ENCODE measurements around the gene PRTFDC1. TPM values are rescaled to one million over a fixed set of nuclear protein-coding genes. Genes with fewer than 3 reads are reported as not detected.
A peak's percentile ranks its signal among the peaks of the same experiment; 100 is the strongest.
"Not testable (repeated sequence)": the region's sequence is repeated elsewhere in the genome, so short reads cannot be mapped to it uniquely, and the experiment has no call there.

The PRTFDC1 gene
- total RNA-seq, 2 experiments from 2014 or later: 1.4 to 1.7 TPM

- ChIA-PET CTCF (no interaction called here), POLR2A (no interaction called here)
- Mint-ChIP-seq H3K36me3 (ENCODE audit: low read depth) (no peaks in the 10 kb centered on the region), H3K4me3 (no peak overlapping the region), H3K4me1 (no peaks in the 10 kb centered on the region), H3K27ac (no peak overlapping the region), H3K9me3 (no peaks in the 10 kb centered on the region), H3K27me3 (no peaks in the 10 kb centered on the region)
- no peak for DNase-seq
Measured at GRCh38 chr10:24938076-24938475, 14.3 kb downstream of the PRTFDC1 start.

GRCh38 chr10:24935504-24936292 lies 16.7 kb downstream of the PRTFDC1 start:
- H3K9me3 Mint-ChIP-seq: no peaks in the 10 kb centered on the region
- no peaks in the 10 kb centered on the region for H3K36me3 Mint-ChIP-seq (ENCODE audit: low read depth)
- no peaks in the 10 kb centered on the region for H3K27me3 Mint-ChIP-seq
- no peak overlapping the region for H3K4me3 Mint-ChIP-seq
- CTCF ChIA-PET: no interaction called here
- DNase-seq: no peak
- POLR2A ChIA-PET: interaction anchor here (0.5 kb wide), 1 partner anchor 14 kb away, joined by 3 read pairs; no protein-coding TSS in a partner anchor
- no peaks in the 10 kb centered on the region for H3K4me1 Mint-ChIP-seq
- H3K27ac Mint-ChIP-seq: no peak overlapping the region

- no peaks in the 10 kb centered on the region for H3K9me3 Mint-ChIP-seq
- H3K4me3 Mint-ChIP-seq: no peak overlapping the region
- H3K27me3 Mint-ChIP-seq: no peaks in the 10 kb centered on the region
- POLR2A ChIA-PET: no interaction called here
- H3K4me1 Mint-ChIP-seq: peaks cover 2% of the 10 kb centered on the region
- no peak overlapping the region for H3K27ac Mint-ChIP-seq
- DNase-seq: no peak
- CTCF ChIA-PET: no interaction called here
- no peaks in the 10 kb centered on the region for H3K36me3 Mint-ChIP-seq (ENCODE audit: low read depth)
Measured at GRCh38 chr10:24931236-24931635, 21.2 kb downstream of the PRTFDC1 start.

- no peak overlapping the region for H3K27ac Mint-ChIP-seq
- DNase-seq: no peak
- H3K9me3 Mint-ChIP-seq: peaks cover 4% of the 10 kb centered on the region
- H3K36me3 Mint-ChIP-seq (ENCODE audit: low read depth): no peaks in the 10 kb centered on the region
- POLR2A ChIA-PET: no interaction called here
- no peak overlapping the region for H3K4me3 Mint-ChIP-seq
- no peaks in the 10 kb centered on the region for H3K27me3 Mint-ChIP-seq
- peaks cover 2% of the 10 kb centered on the region for H3K4me1 Mint-ChIP-seq
- CTCF ChIA-PET: interaction anchor here (1.1 to 1.5 kb wide), 2 partner anchors 30 to 46 kb away, joined by 3 to 4 read pairs; no protein-coding TSS in a partner anchor
Measured at GRCh38 chr10:24930427-24930826, 22.0 kb downstream of the PRTFDC1 start.

- Mint-ChIP-seq H3K4me1 (peaks cover 2% of the 10 kb centered on the region), H3K27ac (no peak overlapping the region), H3K4me3 (no peak overlapping the region), H3K9me3 (peaks cover 4% of the 10 kb centered on the region), H3K27me3 (no peaks in the 10 kb centered on the region), H3K36me3 (ENCODE audit: low read depth) (no peaks in the 10 kb centered on the region)
- CTCF ChIA-PET: interaction anchor here (1.1 to 1.5 kb wide), 2 partner anchors 30 to 46 kb away, joined by 3 to 4 read pairs; no protein-coding TSS in a partner anchor
- POLR2A ChIA-PET: no interaction called here
- no peak for DNase-seq
Measured at GRCh38 chr10:24929904-24930303, 22.5 kb downstream of the PRTFDC1 start.

- POLR2A ChIA-PET: no interaction called here
- no peak overlapping the region for H3K4me3 Mint-ChIP-seq
- H3K27ac Mint-ChIP-seq: no peak overlapping the region
- peaks cover 10% of the 10 kb centered on the region for H3K9me3 Mint-ChIP-seq
- CTCF ChIA-PET: interaction anchor here (0.6 to 1.5 kb wide), 2 partner anchors 29 to 307 kb away, joined by 3 to 4 read pairs; no protein-coding TSS in a partner anchor
- peaks cover 2% of the 10 kb centered on the region for H3K4me1 Mint-ChIP-seq
- DNase-seq: no peak
- peaks cover 7% of the 10 kb centered on the region for H3K36me3 Mint-ChIP-seq (ENCODE audit: low read depth)
- H3K27me3 Mint-ChIP-seq: no peaks in the 10 kb centered on the region
Measured at GRCh38 chr10:24929056-24929544, 23.3 kb downstream of the PRTFDC1 start.

GRCh38 chr10:24928163-24928562 lies 24.2 kb downstream of the PRTFDC1 start:
- DNase-seq: no peak
- CTCF ChIA-PET: interaction anchor here (0.6 kb wide), 1 partner anchor 306 kb away, joined by 3 read pairs; no protein-coding TSS in a partner anchor
- peaks cover 16% of the 10 kb centered on the region for H3K36me3 Mint-ChIP-seq (ENCODE audit: low read depth)
- POLR2A ChIA-PET: no interaction called here
- no peaks in the 10 kb centered on the region for H3K27me3 Mint-ChIP-seq
- no peak overlapping the region for H3K4me3 Mint-ChIP-seq
- H3K27ac Mint-ChIP-seq: no peak overlapping the region
- peaks cover 17% of the 10 kb centered on the region for H3K9me3 Mint-ChIP-seq
- H3K4me1 Mint-ChIP-seq: peaks cover 3% of the 10 kb centered on the region

GRCh38 chr10:24926557-24926956 lies 25.8 kb downstream of the PRTFDC1 start:
- ChIA-PET CTCF (no interaction called here), POLR2A (no interaction called here)
- Mint-ChIP-seq H3K27me3 (no peaks in the 10 kb centered on the region), H3K4me3 (no peak overlapping the region), H3K9me3 (peaks cover 17% of the 10 kb centered on the region), H3K36me3 (ENCODE audit: low read depth) (peaks cover 17% of the 10 kb centered on the region), H3K27ac (no peak overlapping the region), H3K4me1 (peaks cover 10% of the 10 kb centered on the region)
- DNase-seq: no peak

GRCh38 chr10:24925799-24926198 lies 26.6 kb downstream of the PRTFDC1 start:
- ChIA-PET CTCF (no interaction called here), POLR2A (no interaction called here)
- H3K9me3 Mint-ChIP-seq: peaks cover 17% of the 10 kb centered on the region
- DNase-seq: no peak
- no peak overlapping the region for H3K4me3 Mint-ChIP-seq
- peaks cover 17% of the 10 kb centered on the region for H3K4me1 Mint-ChIP-seq
- H3K27ac Mint-ChIP-seq: no peak overlapping the region
- H3K27me3 Mint-ChIP-seq: no peaks in the 10 kb centered on the region
- H3K36me3 Mint-ChIP-seq (ENCODE audit: low read depth): peaks cover 17% of the 10 kb centered on the region

GRCh38 chr10:24924483-24924882 lies 27.9 kb downstream of the PRTFDC1 start:
- Mint-ChIP-seq H3K36me3 (ENCODE audit: low read depth) (peaks cover 21% of the 10 kb centered on the region), H3K9me3 (peaks cover 21% of the 10 kb centered on the region), H3K4me1 (peaks cover 23% of the 10 kb centered on the region)
- H3K27me3 Mint-ChIP-seq, H3K27ac Mint-ChIP-seq, POLR2A ChIA-PET, CTCF ChIA-PET, H3K4me3 Mint-ChIP-seq, DNase-seq: not testable (repeated sequence)

- ChIA-PET CTCF (interaction anchor here (0.5 to 0.6 kb wide), 2 partner anchors 17 to 133 kb away, joined by 3 read pairs; no protein-coding TSS in a partner anchor), POLR2A (interaction anchor here (0.7 to 1.7 kb wide), 2 partner anchors 13 to 26 kb away, joined by 3 to 5 read pairs; no protein-coding TSS in a partner anchor)
- not testable (repeated sequence) for H3K27ac Mint-ChIP-seq, DNase-seq, H3K27me3 Mint-ChIP-seq, H3K4me3 Mint-ChIP-seq
- Mint-ChIP-seq H3K4me1 (peaks cover 21% of the 10 kb centered on the region), H3K36me3 (ENCODE audit: low read depth) (peaks cover 25% of the 10 kb centered on the region), H3K9me3 (peaks cover 21% of the 10 kb centered on the region)
Measured at GRCh38 chr10:24922222-24922868, 30.1 kb downstream of the PRTFDC1 start.

GRCh38 chr10:24920907-24921881 lies 31.2 kb downstream of the PRTFDC1 start:
- ChIA-PET CTCF (interaction anchor here (0.5 kb wide), 1 partner anchor 132 kb away, joined by 3 read pairs; no protein-coding TSS in a partner anchor), POLR2A (interaction anchor here (0.6 to 1.7 kb wide), 7 partner anchors 11 to 320 kb away, joined by 3 to 5 read pairs (median 4); partner anchors contain the start of gene PRTFDC1)
- Mint-ChIP-seq H3K4me1 (peaks cover 21% of the 10 kb centered on the region), H3K4me3 (no peak overlapping the region), H3K27ac (peak overlapping the region; percentile 75), H3K36me3 (ENCODE audit: low read depth) (peaks cover 25% of the 10 kb centered on the region), H3K9me3 (peaks cover 21% of the 10 kb centered on the region), H3K27me3 (no peaks in the 10 kb centered on the region)
- DNase-seq: peak; percentile 64
